Measurements from ENCODE around the gene PHKB. TPM values are rescaled to one million over a fixed set of nuclear protein-coding genes. Genes with fewer than 3 reads are reported as not detected.
"Not testable (repeated sequence)": the region's sequence is repeated elsewhere in the genome, so short reads cannot be mapped to it uniquely, and the experiment has no call there.

The PHKB gene
- total RNA-seq, 4 donors from 2014 or later, result 110 to 198 (median 168) TPM

DNA sequence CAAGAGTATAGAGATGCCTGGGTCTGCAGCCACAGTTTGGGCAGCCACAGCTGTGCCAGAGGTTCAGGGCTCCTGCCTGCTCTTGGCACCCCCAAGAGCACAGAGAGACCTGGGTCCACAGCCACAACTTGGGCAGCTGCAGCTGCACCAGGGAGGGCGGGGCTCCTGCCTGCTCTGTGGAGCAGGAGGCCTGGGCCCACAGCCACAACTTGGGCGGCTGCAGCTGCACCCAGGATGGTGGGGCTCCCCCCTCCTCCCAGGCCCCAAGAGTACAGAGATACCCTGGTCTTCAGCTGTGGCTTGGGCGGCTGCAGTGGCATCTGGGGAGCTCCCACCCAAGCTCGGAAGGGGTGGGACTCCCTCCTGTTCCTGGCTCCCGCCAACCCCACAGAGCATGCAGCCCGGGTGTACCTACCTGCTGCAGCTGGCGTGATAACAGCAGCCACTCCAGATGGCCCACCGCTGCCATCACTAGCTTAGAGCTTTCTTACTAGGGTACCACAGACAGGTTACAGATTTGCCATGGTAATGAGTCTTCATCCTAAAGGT lies 72.7 kb downstream of the PHKB start:
- Histone ChIP-seq H3K36me3 (no peaks in the 10 kb centered on the region), H3K27ac (no peak overlapping the region), H3K27me3 (no peaks in the 10 kb centered on the region), H3K4me3 (replicated peaks in 1 of 3) (no peak overlapping the region), H3K9me3 (no peaks in the 10 kb centered on the region), H3K4me1 (no peaks in the 10 kb centered on the region)
- WGBS, 2 donors, result 100% methylated on average over 1 to 4 of the region's 8 CpGs
- intact Hi-C loops (cut with DNase I), result no loop called here
- no peak for TF ChIP-seq POLR2A (IDR thresholded peaks at IDR 0.05)
- TF ChIP-seq, protein P1, sequence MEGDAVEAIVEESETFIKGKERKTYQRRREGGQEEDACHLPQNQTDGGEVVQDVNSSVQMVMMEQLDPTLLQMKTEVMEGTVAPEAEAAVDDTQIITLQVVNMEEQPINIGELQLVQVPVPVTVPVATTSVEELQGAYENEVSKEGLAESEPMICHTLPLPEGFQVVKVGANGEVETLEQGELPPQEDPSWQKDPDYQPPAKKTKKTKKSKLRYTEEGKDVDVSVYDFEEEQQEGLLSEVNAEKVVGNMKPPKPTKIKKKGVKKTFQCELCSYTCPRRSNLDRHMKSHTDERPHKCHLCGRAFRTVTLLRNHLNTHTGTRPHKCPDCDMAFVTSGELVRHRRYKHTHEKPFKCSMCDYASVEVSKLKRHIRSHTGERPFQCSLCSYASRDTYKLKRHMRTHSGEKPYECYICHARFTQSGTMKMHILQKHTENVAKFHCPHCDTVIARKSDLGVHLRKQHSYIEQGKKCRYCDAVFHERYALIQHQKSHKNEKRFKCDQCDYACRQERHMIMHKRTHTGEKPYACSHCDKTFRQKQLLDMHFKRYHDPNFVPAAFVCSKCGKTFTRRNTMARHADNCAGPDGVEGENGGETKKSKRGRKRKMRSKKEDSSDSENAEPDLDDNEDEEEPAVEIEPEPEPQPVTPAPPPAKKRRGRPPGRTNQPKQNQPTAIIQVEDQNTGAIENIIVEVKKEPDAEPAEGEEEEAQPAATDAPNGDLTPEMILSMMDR (IDR thresholded peaks at IDR 0.05), result no peak
- DNase-seq, result no peak

DNA sequence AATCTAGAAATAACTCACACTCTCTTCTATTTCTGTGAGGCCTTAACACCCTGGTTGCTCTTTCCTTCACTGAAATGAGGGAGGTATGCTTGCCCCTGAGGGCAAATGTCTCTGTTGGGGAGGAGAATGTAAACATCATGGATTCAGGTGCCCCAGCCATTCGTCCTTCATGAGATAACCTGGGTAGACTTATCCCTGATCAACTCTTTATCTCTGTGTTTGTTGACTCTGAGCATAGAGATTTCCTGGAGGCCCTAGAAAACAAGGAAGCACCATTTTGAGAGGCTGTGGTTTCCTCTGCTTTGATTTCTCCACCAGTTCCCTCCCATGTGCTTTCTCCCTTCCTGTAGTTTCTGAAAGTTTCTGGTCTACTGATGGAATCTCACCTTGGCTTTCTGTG lies 77.3 kb downstream of the PHKB start:
- Histone ChIP-seq H3K4me1 (no peaks in the 10 kb centered on the region), H3K4me3 (replicated peaks in 1 of 3) (no peak overlapping the region), H3K9me3 (no peaks in the 10 kb centered on the region), H3K27ac (no peak overlapping the region), H3K27me3 (no peaks in the 10 kb centered on the region), H3K36me3 (no peaks in the 10 kb centered on the region)
- TF ChIP-seq, protein P1 (IDR thresholded peaks at IDR 0.05), result no peak
- TF ChIP-seq POLR2A (IDR thresholded peaks at IDR 0.05), result no peak
- WGBS, 2 donors, result 74 to 80% methylated on average over 1 of the region's 1 CpG
- no peak for DNase-seq
- intact Hi-C loops (cut with DNase I), result no loop called here

DNA sequence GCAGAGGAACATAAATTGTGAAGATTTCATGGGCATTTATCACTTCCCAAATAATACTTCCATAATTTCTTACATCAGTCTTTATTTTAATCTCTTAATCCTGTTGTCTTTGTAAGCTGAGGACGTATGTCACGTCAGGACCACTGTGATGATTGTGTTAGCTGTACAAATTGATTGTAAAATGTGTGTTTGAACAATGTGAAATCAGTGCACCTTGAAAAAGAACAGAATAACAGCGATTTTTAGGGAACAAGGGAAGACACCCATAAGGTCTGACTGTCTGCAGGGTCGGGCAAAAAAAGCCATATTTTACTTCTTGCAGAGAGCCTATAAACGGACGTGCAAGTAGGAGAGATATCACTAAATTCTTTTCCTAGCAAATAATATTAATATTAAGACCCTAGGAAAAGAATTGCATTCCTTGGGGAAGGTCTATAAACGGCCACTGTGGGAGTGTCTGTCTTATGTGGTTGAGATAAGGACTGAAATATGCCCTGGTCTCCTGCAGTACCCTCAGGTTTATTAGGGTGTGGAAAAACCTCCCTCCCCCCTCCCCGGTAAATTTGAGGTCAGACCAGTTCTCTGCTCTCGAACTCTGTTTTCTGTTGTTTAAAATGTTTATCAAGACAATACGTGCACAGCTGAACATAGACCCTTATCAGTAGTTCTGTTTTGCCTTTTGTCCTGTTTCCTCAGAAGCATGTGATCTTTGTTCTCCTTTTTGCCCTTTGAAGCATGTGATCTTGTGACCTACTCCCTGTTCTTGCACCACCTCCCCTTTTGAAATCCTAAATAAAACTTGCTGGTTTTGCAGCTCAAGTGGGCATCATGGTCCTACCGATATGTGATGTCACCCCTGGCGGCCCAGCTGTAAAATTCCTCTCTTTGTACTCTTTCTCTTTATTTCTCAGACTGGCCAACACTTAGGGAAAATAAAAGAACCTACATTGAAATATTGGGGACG lies 78.9 kb downstream of the PHKB start:
- H3K27ac ChIP-seq; H3K4me1 ChIP-seq; H3K36me3 ChIP-seq; intact Hi-C loops (cut with DNase I); H3K27me3 ChIP-seq; DNase-seq; H3K9me3 ChIP-seq; H3K4me3 ChIP-seq (replicated peaks in 1 of 3): not testable (repeated sequence)
- WGBS, 2 donors, result 96 to 97% methylated on average over 13 of the region's 13 CpGs

DNA sequence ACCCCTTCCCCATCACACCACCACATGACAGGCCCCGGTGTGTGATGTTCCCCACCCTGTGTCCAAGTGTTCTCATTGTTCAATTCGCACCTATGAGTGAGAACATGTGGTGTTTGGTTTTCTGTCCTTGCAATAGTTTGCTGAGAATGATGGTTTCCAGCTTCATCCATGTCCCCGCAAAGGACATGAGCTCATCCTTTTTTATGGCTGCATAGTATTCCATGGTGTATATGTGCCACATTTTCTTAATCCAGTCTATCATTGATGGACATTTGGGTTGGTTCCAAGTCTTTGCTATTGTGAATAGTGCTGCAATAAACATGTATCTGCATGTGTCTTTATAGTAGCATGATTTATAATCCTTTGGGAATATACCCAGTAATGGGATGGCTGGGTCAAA lies 80.0 kb downstream of the PHKB start:
- 96 to 100% methylated on average over 3 of the region's 3 CpGs for WGBS, 2 donors
- H3K27me3 ChIP-seq; H3K4me1 ChIP-seq; DNase-seq; intact Hi-C loops (cut with DNase I); H3K27ac ChIP-seq; H3K9me3 ChIP-seq; H3K36me3 ChIP-seq; H3K4me3 ChIP-seq (replicated peaks in 1 of 3): not testable (repeated sequence)

DNA sequence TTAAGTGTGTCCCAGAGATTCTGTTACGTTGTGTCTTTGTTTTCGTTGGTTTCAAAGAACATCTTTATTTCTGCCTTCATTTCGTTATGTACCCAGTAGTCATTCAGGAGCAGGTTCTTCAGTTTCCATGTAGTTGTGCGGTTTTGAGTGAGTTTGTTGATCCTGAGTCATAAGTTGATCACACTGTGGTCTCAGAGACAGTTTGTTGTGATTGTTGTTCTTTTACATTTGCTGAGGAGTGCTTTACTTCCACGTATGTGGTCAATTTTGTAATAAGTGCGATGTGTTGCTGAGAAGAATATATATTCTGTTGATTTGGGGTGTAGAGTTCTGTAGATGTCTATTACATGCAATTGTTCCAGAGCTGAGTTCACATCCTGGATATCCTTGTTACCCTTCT lies 83.1 kb downstream of the PHKB start:
- intact Hi-C loops (cut with DNase I); H3K27ac ChIP-seq; H3K4me1 ChIP-seq; H3K36me3 ChIP-seq; H3K4me3 ChIP-seq (replicated peaks in 1 of 3); DNase-seq; H3K9me3 ChIP-seq; H3K27me3 ChIP-seq: not testable (repeated sequence)
- WGBS, 2 donors, result 91 to 96% methylated on average over 6 of the region's 6 CpGs

DNA sequence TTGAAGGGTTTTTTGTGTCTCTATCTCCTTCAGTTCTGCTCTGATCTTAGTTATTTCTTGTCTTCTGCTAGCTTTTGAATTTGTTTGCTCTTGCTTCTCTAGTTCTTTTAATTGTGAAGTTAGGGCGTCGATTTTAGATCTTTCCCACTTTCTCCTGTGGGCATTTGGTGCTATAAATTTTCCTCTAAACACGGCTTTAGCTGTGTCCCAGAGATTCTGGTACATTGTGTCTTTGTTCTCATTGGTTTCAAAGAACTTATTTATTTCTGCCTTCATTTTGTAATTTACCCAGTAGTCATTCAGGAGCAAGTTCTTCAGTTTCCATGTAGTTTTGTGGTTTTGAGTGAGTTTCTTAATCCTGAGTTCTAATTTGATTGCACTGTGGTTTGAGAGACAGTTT lies 90.1 kb downstream of the PHKB start:
- DNase-seq; intact Hi-C loops (cut with DNase I): not testable (repeated sequence)
- WGBS, 2 donors, result 96 to 97% methylated on average over 3 of the region's 3 CpGs

DNA sequence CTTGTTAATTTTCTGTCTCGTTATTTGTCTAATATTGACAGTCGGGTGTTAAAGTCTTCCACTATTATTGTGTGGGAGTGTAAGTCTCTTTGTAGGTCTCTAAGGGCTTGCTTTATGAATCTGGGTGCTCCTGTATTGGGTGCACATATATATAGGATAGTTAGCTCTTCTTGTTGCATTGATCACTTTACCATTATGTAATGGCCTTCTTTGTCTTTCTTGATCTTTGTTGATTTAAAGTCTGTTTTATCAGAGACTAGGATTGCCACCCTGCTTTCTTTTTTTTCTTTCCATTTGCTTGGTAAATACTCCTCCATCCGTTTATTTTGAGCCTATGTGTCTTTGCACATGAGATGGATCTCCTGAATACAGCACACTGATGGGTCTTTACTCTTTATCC lies 90.6 kb downstream of the PHKB start:
- H3K4me3 ChIP-seq (replicated peaks in 1 of 3); H3K36me3 ChIP-seq; H3K9me3 ChIP-seq; H3K27ac ChIP-seq; DNase-seq; H3K4me1 ChIP-seq; H3K27me3 ChIP-seq; intact Hi-C loops (cut with DNase I): not testable (repeated sequence)
- WGBS, 2 donors, result 94 to 96% methylated on average over 3 of the region's 3 CpGs

More for the DNA sequence above, 90.1 kb downstream of the PHKB start:
- not testable (repeated sequence) for H3K27me3 ChIP-seq; H3K27ac ChIP-seq; H3K36me3 ChIP-seq; H3K9me3 ChIP-seq; H3K4me3 ChIP-seq (replicated peaks in 1 of 3); H3K4me1 ChIP-seq

Data from thyroid gland (tissue), 4 donors.